SK-N-MC (cell line): ENCODE data around the gene GATA6.

Experiments used
- EZH2 ChIP-seq: fragments of 200-600 bp; sonication (generic); IDR thresholded peaks from one replicate; pipeline ENCODE4 v1.6.1; 2017; ENCODE audit warnings: antibody characterized with exemption
- FOXP2 ChIP-seq: optimal IDR thresholded peaks from 2 replicates; pipeline ENCODE3; 2011; ENCODE audit warnings: mild to moderate bottlenecking, moderate library complexity; ENCODE audit not compliant: insufficient read depth; ENCODE audit errors: extremely low read length, control extremely low read depth
- POLR2AphosphoS5 ChIP-seq: IDR thresholded peaks from 2 replicates; pipeline ENCODE4 v1.6.1; 2012; ENCODE audit warnings: mild to moderate bottlenecking, low read depth, low read length, borderline replicate concordance

DNA sequence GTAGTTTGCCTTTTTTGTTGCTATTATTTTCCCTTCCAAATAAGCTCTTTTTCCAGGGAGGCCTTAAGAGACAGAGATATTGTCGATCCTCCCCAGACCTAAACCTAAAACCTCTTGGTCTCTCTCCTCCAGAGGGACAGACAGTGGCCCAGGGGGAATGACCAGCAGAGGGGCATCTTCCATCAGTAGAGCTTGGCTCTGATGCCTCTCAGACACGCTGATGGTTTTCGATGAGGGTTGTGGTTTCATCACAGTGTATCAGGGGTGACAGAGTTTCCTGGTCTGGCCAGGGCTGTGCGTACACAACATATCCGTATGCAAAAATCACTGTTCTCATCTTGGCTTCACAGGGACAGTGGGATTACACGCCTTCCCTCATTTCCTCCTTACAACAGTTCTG is 68.6 kb downstream of the GATA6 start:
- TF ChIP-seq POLR2AphosphoS5, result no peak
- TF ChIP-seq EZH2, result no peak
- TF ChIP-seq FOXP2, result no peak
